Large intestine (tissue), 12 donors: ENCODE results near the gene APC. TPM values are rescaled to one million over a fixed set of nuclear protein-coding genes. Genes with fewer than 3 reads are reported as not detected.

Experiments
- DNase-seq, 2 donors: peaks; one replicate each; pipeline versions ENCODE4 v3.0.0 to v3.0.0-alpha.2; 2013
- H3K27ac ChIP-seq: one replicate; pipeline ENCODE4 v1.5.1; 2013; ENCODE audit warnings: low read length
- H3K27me3 ChIP-seq: 2 replicates; pipeline ENCODE4 v1.6.1; 2013; ENCODE audit warnings: low read length; ENCODE audit not compliant: control insufficient read depth, insufficient read depth
- H3K36me3 ChIP-seq: 2 replicates; pipeline ENCODE4 v1.6.1; 2013; ENCODE audit warnings: low read length; ENCODE audit not compliant: control insufficient read depth, insufficient read depth
- H3K4me1 ChIP-seq: one replicate; pipeline ENCODE4 v1.6.1; 2013; ENCODE audit warnings: low read length; ENCODE audit not compliant: control insufficient read depth, insufficient read depth
- H3K4me3 ChIP-seq: one replicate; pipeline ENCODE4 v1.5.1; 2013; ENCODE audit warnings: low read length
- H3K9me3 ChIP-seq: one replicate; pipeline ENCODE4 v1.6.1; 2013; ENCODE audit warnings: mild to moderate bottlenecking, low read depth, low read length, moderate library complexity; ENCODE audit not compliant: control insufficient read depth
- WGBS: methylation state at CpG from one replicate; pipeline ENCODE4 v1.1.5; 2013; ENCODE audit warnings: low lambda C conversion rate; ENCODE audit not compliant: insufficient coverage; 5-methylcytosine and 5-hydroxymethylcytosine counted together
- long read RNA-seq, 11 donors: transcript quantifications; one replicate each; lab custom pipeline, GENCODE V29; 2026
- polyA plus RNA-seq: library from polyadenylated mRNA; unstranded; fragments of 120-200 nt; gene quantifications from one replicate; pipeline ENCODE4 v1.2.1, GENCODE V29; 2013

Gene APC
- polyA plus RNA-seq: 33.7 TPM
- long read RNA-seq, donor 1: 0 reads
- long read RNA-seq, donor 2, partial matches to known transcripts: 0 of 1 reads
- long read RNA-seq, donor 2, other reads (novel, unspliced or antisense): 0 of 1 reads
- long read RNA-seq, donor 3: 0 reads
- long read RNA-seq, donor 4: 0 reads
- long read RNA-seq, donor 5: 0 reads
- long read RNA-seq, donor 6, partial matches to known transcripts: 0 of 1 reads
- long read RNA-seq, donor 6, other reads (novel, unspliced or antisense): 0 of 1 reads
- long read RNA-seq, donor 7: 0 reads
- long read RNA-seq, donor 8, partial matches to known transcripts: 9 of 9 reads
- long read RNA-seq, donor 8, other reads (novel, unspliced or antisense): 0 of 9 reads
- long read RNA-seq, donor 9: 0 reads
- long read RNA-seq, donor 10: 0 reads
- long read RNA-seq, donor 11: 0 reads

GRCh38 chr5:112737463-112738190 lies at the start of gene APC:
Gene APC (plus strand): TSS chr5:112737885. CDS start chr5:112754891, 17,006 bp downstream.
- no peaks in the 10 kb centered on the region for H3K27me3 ChIP-seq

GRCh38 chr5:112689155-112689909 lies 48.4 kb upstream of the APC start:
- Histone ChIP-seq H3K27me3 (peaks cover 7% of the 10 kb centered on the region), H3K9me3 (no peaks in the 10 kb centered on the region), H3K4me3 (no peak overlapping the region), H3K4me1 (no peaks in the 10 kb centered on the region), H3K27ac (no peak overlapping the region), H3K36me3 (no peaks in the 10 kb centered on the region)
- DNase-seq: no peak
- 74% methylated on average over 2 of the region's 3 CpGs for WGBS

More at GRCh38 chr5:112737463-112738190, at the start of gene APC:
- no CpG with 5 or more reads among the region's 36 CpGs for WGBS
- Histone ChIP-seq H3K27ac (no peak within 1 kb of the TSS), H3K4me1 (no peaks in the 10 kb centered on the region), H3K4me3 (peak within 1 kb of the TSS; percentile 59), H3K9me3 (no peaks in the 10 kb centered on the region), H3K36me3 (peaks cover 2% of the 10 kb centered on the region)
- peak; percentile 74 to 83 for DNase-seq

- Histone ChIP-seq H3K4me1 (no peaks in the 10 kb centered on the region), H3K9me3 (no peaks in the 10 kb centered on the region), H3K4me3 (no peak overlapping the region), H3K27ac (no peak overlapping the region), H3K36me3 (no peaks in the 10 kb centered on the region), H3K27me3 (peaks cover 5% of the 10 kb centered on the region)
- no peak for DNase-seq
- 100% methylated on average over 1 of the region's 3 CpGs for WGBS
Measured at GRCh38 chr5:112690605-112691338, 46.9 kb upstream of the APC start.

GRCh38 chr5:112691339-112691680 lies 46.4 kb upstream of the APC start:
- Histone ChIP-seq H3K36me3 (no peaks in the 10 kb centered on the region), H3K4me3 (no peak overlapping the region), H3K9me3 (no peaks in the 10 kb centered on the region), H3K4me1 (no peaks in the 10 kb centered on the region), H3K27me3 (peaks cover 5% of the 10 kb centered on the region), H3K27ac (no peak overlapping the region)
- DNase-seq: no peak
- WGBS: no CpG with 5 or more reads among the region's 1 CpG

- peak in 1 of 2 donors; percentile 20 for DNase-seq
- WGBS: no CpG with 5 or more reads among the region's 3 CpGs
- no peaks in the 10 kb centered on the region for H3K9me3 ChIP-seq
Measured at GRCh38 chr5:112691758-112692157, 45.9 kb upstream of the APC start.

GRCh38 chr5:112692472-112692871 lies 45.2 kb upstream of the APC start:
- H3K4me3 ChIP-seq: no peak overlapping the region
- no peaks in the 10 kb centered on the region for H3K9me3 ChIP-seq
- WGBS: no CpG with 5 or more reads among the region's 1 CpG
- H3K36me3 ChIP-seq: no peaks in the 10 kb centered on the region
- no peak overlapping the region for H3K27ac ChIP-seq
- no peak for DNase-seq
- no peaks in the 10 kb centered on the region for H3K4me1 ChIP-seq
- peaks cover 2% of the 10 kb centered on the region for H3K27me3 ChIP-seq

More at GRCh38 chr5:112691758-112692157, 45.9 kb upstream of the APC start:
- Histone ChIP-seq H3K27me3 (peaks cover 5% of the 10 kb centered on the region), H3K4me3 (no peak overlapping the region), H3K27ac (no peak overlapping the region), H3K36me3 (no peaks in the 10 kb centered on the region), H3K4me1 (no peaks in the 10 kb centered on the region)

- H3K9me3 ChIP-seq: no peaks in the 10 kb centered on the region
- no peaks in the 10 kb centered on the region for H3K4me1 ChIP-seq
- H3K4me3 ChIP-seq: no peak overlapping the region
- H3K27ac ChIP-seq: no peak overlapping the region
- H3K36me3 ChIP-seq: no peaks in the 10 kb centered on the region
- H3K27me3 ChIP-seq: peaks cover 2% of the 10 kb centered on the region
- DNase-seq: no peak
- WGBS: 96% methylated on average over 3 of the region's 3 CpGs
Measured at GRCh38 chr5:112693301-112693700, 44.4 kb upstream of the APC start.

GRCh38 chr5:112694853-112695709 lies 42.6 kb upstream of the APC start:
- 75% methylated on average over 1 of the region's 3 CpGs for WGBS
- no peaks in the 10 kb centered on the region for H3K27me3 ChIP-seq
- peak overlapping the region; percentile 41 for H3K27ac ChIP-seq
- no peaks in the 10 kb centered on the region for H3K4me1 ChIP-seq
- peak in 1 of 2 donors; percentile 73 for DNase-seq
- no peaks in the 10 kb centered on the region for H3K36me3 ChIP-seq
- H3K4me3 ChIP-seq: no peak overlapping the region
- no peaks in the 10 kb centered on the region for H3K9me3 ChIP-seq

- no peak overlapping the region for H3K27ac ChIP-seq
- H3K4me3 ChIP-seq: no peak overlapping the region
- H3K36me3 ChIP-seq: no peaks in the 10 kb centered on the region
- no peaks in the 10 kb centered on the region for H3K4me1 ChIP-seq
- H3K9me3 ChIP-seq: no peaks in the 10 kb centered on the region
- H3K27me3 ChIP-seq: no peaks in the 10 kb centered on the region
- DNase-seq: no peak
- no CpG with 5 or more reads among the region's 5 CpGs for WGBS
Measured at GRCh38 chr5:112696786-112697185, 40.9 kb upstream of the APC start.
